Activated CD8-positive, alpha-beta memory T cell treated with anti-CD3 and anti-CD28 coated beads, Interleukin-2, amount 10 ng/mL, durations not matched to agents 7 days and 5 days (primary cell): ENCODE results near the gene ATXN10. TPM values are rescaled to one million over a fixed set of nuclear protein-coding genes. Genes with fewer than 3 reads are reported as not detected.

ENCODE experiments used
- ATAC-seq: fragments of 150-1000 bp; cut with Tn5 transposase; one replicate; pipeline ENCODE4 v1.10.0; 2021; ENCODE audit warnings: moderate library complexity
- CTCF ChIA-PET: fragments of 350-600 bp; sonication (Branson Sonifier 250); formaldehyde crosslinking; loops from one replicate; lab custom pipeline; 2021; ENCODE audit warnings: antibody characterized with exemption; lab: Charles Lee
- DNase-seq: peaks from one replicate; pipeline ENCODE4 v3.0.0-alpha.2; 2020
- H3K27ac Mint-ChIP-seq: one replicate; pipeline ENCODE4 v1.8.0; 2021; ENCODE audit warnings: mild to moderate bottlenecking, mixed read lengths
- H3K27me3 Mint-ChIP-seq: one replicate; pipeline ENCODE4 v1.8.0; 2021; ENCODE audit warnings: mixed read lengths
- H3K36me3 Mint-ChIP-seq: one replicate; pipeline ENCODE4 v1.8.0; 2021; ENCODE audit warnings: mild to moderate bottlenecking, mixed read lengths
- H3K4me1 Mint-ChIP-seq: one replicate; pipeline ENCODE4 v1.8.0; 2021; ENCODE audit warnings: mixed read lengths
- H3K4me3 Mint-ChIP-seq: one replicate; pipeline ENCODE4 v1.8.0; 2021; ENCODE audit warnings: mild to moderate bottlenecking, moderate library complexity, mixed read lengths
- H3K9me3 Mint-ChIP-seq: one replicate; pipeline ENCODE4 v1.8.0; 2022; ENCODE audit warnings: low read depth, mixed read lengths
- total RNA-seq, 2 experiments: library from RNA; stranded (reverse); gene quantifications; one replicate each; pipeline ENCODE4 v1.2.3, GENCODE V29; 2021

The ATXN10 gene
- total RNA-seq, 2 experiments from 2014 or later = 93.6 to 112 TPM

- DNase-seq = no peak
- no peak overlapping the region for H3K27ac Mint-ChIP-seq
- H3K4me1 Mint-ChIP-seq = no peaks in the 10 kb centered on the region
- H3K27me3 Mint-ChIP-seq = peaks cover 66% of the 10 kb centered on the region
- no peak overlapping the region for H3K4me3 Mint-ChIP-seq
- H3K36me3 Mint-ChIP-seq = no peaks in the 10 kb centered on the region
- no peak for ATAC-seq
- CTCF ChIA-PET = interaction anchor here (1.1 kb wide), 2 partner anchors 15 to 300 kb away, joined by 3 to 4 read pairs; no protein-coding TSS in a partner anchor
- H3K9me3 Mint-ChIP-seq = no peaks in the 10 kb centered on the region
Observed at GRCh38 chr22:45878051-45878781, 206.6 kb downstream of the ATXN10 start.

- no peak overlapping the region for H3K4me3 Mint-ChIP-seq
- no peaks in the 10 kb centered on the region for H3K36me3 Mint-ChIP-seq
- no peaks in the 10 kb centered on the region for H3K9me3 Mint-ChIP-seq
- ATAC-seq (no peak), DNase-seq (no peak)
- CTCF ChIA-PET = interaction anchor here (1.1 kb wide), 2 partner anchors 16 to 301 kb away, joined by 3 to 4 read pairs; no protein-coding TSS in a partner anchor
- peaks cover 59% of the 10 kb centered on the region for H3K27me3 Mint-ChIP-seq
- H3K27ac Mint-ChIP-seq = no peak overlapping the region
- no peaks in the 10 kb centered on the region for H3K4me1 Mint-ChIP-seq
Observed at GRCh38 chr22:45878901-45879551, 207.4 kb downstream of the ATXN10 start.

DNA sequence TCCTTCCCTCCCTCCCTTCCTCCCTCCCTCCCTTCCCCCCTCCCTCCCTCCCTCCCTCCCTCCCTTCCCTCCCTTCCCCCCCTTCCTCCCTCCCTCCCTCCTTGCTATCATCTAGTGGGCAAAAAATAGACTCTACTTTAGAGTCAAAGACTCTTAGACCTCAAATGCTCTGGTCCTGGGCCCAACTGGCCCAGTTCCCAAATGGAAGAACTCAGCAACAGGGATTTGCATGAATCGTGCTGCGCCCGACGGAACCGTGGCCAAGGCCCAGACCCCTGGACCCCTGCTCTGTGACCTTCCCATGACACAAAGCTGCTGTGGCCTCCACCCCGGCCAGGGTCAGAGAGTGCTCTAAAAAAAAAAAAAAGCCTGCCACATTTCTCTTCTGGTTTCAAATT is 207.9 kb downstream of the ATXN10 start:
- DNase-seq = no peak
- Mint-ChIP-seq H3K4me3 (no peak overlapping the region), H3K27ac (no peak overlapping the region), H3K4me1 (no peaks in the 10 kb centered on the region), H3K36me3 (no peaks in the 10 kb centered on the region), H3K27me3 (peaks cover 54% of the 10 kb centered on the region), H3K9me3 (no peaks in the 10 kb centered on the region)
- CTCF ChIA-PET = no interaction called here
- ATAC-seq = no peak

GRCh38 chr22:45880091-45880715 is 208.6 kb downstream of the ATXN10 start:
- H3K4me1 Mint-ChIP-seq = no peaks in the 10 kb centered on the region
- H3K36me3 Mint-ChIP-seq = no peaks in the 10 kb centered on the region
- ATAC-seq (no peak), DNase-seq (no peak)
- no peaks in the 10 kb centered on the region for H3K9me3 Mint-ChIP-seq
- peaks cover 51% of the 10 kb centered on the region for H3K27me3 Mint-ChIP-seq
- H3K4me3 Mint-ChIP-seq = no peak overlapping the region
- CTCF ChIA-PET = no interaction called here
- no peak overlapping the region for H3K27ac Mint-ChIP-seq

DNA sequence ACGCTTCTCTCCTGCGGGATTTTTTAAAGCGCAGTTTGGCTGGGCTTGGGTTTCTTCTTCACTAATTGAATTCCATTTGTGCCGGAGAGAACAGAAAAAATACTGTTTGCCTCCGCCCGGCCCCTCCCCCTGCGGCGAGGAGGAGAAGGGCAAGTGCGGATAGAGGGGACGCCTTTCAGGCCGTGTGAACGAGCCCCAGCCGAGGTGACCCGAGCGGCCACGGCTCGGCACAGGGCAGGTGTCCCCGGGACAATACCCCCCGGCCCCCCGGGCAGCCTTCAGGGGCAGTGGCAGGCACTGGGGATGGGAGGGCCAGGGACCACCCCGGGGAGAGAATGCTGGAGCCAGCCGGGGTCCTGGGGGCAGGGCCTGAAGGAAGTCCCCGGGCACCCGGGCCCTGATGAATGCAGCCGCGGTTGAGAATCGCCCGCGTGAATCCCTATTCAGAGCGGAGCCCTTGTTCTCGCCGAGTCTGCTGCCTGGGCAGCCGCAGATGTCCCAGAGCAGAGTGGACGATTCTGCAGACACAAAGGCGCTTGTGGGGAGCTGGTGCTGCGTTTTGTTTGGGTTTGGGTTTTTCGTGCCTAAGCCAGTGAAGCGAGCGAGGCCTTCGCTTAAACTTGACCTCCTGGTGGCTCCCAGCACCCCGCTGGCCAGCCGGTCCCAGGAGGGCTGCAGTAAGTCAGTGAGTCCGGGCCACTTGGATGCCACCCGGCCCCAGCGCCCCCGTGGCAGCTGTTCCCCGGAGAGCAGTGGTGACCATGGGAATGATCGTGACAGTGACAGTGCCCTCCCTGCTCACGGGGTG is 209.3 kb downstream of the ATXN10 start:
- Mint-ChIP-seq H3K4me3 (no peak overlapping the region), H3K36me3 (no peaks in the 10 kb centered on the region), H3K4me1 (no peaks in the 10 kb centered on the region), H3K27ac (no peak overlapping the region), H3K9me3 (no peaks in the 10 kb centered on the region), H3K27me3 (peaks cover 46% of the 10 kb centered on the region)
- no peak for DNase-seq
- CTCF ChIA-PET = no interaction called here
- ATAC-seq = no peak

- no peaks in the 10 kb centered on the region for H3K9me3 Mint-ChIP-seq
- no peaks in the 10 kb centered on the region for H3K36me3 Mint-ChIP-seq
- CTCF ChIA-PET = no interaction called here
- DNase-seq = no peak
- H3K27me3 Mint-ChIP-seq = peaks cover 46% of the 10 kb centered on the region
- H3K4me1 Mint-ChIP-seq = no peaks in the 10 kb centered on the region
- no peak for ATAC-seq
- H3K4me3 Mint-ChIP-seq = no peak overlapping the region
- no peak overlapping the region for H3K27ac Mint-ChIP-seq
Observed at GRCh38 chr22:45881524-45881875, 209.9 kb downstream of the ATXN10 start.

DNA sequence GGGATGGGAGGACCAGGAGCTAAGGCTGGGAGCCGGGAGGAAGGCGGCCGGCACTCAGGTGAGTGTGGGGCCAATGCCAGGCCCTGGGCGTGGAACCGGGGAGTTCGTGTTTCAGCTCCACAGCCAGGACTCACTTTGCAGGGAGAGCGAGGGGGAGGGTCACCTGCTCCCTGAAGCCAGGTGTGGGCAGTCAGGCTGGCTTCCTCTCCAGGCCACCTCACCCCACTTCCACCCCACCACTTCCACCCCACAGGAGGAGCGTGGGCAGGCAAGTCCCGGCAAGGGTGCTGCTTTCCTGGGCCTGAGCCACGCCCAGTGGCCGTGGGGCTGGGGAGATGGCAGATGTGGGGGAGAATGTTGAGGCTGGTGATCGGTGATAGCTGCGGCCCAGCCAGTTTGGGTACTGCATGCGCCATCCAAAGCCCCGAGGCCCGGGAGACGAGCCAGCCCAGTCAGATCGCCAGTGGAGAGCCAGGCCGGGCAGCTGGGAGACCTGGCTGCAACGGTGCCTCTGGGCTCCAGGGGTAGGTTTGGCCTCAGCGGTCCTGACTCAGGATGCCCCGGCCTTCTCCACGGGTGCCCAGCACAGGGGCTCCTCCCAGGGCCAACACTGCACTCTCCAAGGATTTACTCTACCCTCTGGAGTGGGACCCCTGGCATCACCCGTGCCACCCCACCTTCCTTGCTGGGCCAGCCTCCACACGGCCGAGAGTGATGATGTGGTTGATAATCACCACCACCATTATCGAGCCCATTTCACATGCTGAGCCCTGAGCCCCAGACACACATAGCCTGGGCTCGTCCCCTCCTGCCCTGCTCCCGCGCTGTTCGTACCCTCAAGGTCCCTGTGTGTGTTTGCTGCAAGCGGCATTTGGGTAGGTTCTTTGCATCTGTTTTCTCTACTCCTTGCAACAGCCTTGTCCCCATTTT is 211.5 kb downstream of the ATXN10 start:
- Mint-ChIP-seq H3K27ac (no peak overlapping the region), H3K36me3 (no peaks in the 10 kb centered on the region), H3K9me3 (no peaks in the 10 kb centered on the region), H3K4me1 (no peaks in the 10 kb centered on the region), H3K4me3 (no peak overlapping the region), H3K27me3 (peaks cover 33% of the 10 kb centered on the region)
- CTCF ChIA-PET = no interaction called here
- DNase-seq = no peak
- ATAC-seq = no peak

DNA sequence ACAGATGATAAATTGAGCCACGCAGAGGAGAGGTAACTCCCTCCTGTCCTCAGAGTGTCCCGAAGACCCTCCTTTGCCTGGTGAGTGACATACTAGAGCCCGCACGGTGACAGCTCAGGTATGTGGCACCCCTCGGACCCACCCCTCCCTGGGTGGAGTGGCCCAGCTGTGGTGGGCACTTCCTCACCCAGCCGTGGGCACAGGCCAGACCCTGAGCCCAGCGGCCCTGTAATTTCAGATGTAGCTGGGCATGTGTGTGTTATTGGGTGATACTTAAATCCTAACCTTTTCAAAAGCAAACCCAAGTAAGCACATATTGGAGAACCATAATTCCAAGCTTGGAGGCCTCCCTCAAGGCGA is 212.2 kb downstream of the ATXN10 start:
- no peaks in the 10 kb centered on the region for H3K36me3 Mint-ChIP-seq
- H3K27me3 Mint-ChIP-seq = peaks cover 26% of the 10 kb centered on the region
- H3K27ac Mint-ChIP-seq = no peak overlapping the region
- no peaks in the 10 kb centered on the region for H3K9me3 Mint-ChIP-seq
- no peak for DNase-seq
- H3K4me3 Mint-ChIP-seq = no peak overlapping the region
- H3K4me1 Mint-ChIP-seq = no peaks in the 10 kb centered on the region
- no peak for ATAC-seq
- CTCF ChIA-PET = no interaction called here

DNA sequence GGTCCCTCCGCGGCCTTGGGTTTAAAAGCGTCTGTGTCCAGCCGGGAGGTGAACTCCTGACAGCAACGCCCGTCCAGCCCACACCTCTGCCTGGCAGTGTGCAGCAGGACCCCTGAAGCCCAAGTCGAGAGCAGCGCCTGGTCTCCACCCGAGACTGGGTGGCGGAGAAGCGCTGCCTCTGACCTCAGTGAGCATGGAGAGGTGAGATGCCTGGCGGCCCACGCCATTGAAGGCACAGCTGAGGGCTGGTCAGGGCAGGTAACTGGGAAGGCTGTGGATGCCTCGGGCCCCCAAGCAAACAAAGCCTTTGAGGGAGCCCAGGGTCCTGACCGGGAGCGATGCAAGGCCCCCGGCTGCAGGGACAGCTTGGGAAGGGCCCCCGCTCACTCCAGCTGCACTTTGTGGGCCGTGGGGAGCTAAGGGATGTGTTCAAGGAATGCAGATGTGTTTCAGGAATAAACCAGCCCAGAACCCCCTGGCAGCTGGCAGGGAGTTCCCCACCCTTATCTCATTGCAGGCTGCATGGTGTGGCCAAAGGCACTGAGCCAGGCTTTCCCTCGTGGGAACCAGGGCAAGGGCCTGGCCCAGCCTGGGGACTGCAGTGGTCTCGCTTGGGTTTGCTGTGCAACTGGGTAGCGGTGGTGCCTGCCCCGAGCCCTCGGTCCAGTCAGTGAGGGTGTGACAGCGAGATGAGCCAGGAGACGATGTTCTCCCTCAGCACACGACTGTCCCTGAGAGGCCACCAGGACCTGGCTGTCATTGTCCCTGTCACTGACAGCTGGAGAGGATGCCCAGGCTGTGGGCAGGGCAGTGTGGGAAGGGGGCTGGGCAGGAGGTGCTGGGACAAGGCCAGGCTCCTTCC is 212.8 kb downstream of the ATXN10 start:
- H3K36me3 Mint-ChIP-seq = no peaks in the 10 kb centered on the region

DNA sequence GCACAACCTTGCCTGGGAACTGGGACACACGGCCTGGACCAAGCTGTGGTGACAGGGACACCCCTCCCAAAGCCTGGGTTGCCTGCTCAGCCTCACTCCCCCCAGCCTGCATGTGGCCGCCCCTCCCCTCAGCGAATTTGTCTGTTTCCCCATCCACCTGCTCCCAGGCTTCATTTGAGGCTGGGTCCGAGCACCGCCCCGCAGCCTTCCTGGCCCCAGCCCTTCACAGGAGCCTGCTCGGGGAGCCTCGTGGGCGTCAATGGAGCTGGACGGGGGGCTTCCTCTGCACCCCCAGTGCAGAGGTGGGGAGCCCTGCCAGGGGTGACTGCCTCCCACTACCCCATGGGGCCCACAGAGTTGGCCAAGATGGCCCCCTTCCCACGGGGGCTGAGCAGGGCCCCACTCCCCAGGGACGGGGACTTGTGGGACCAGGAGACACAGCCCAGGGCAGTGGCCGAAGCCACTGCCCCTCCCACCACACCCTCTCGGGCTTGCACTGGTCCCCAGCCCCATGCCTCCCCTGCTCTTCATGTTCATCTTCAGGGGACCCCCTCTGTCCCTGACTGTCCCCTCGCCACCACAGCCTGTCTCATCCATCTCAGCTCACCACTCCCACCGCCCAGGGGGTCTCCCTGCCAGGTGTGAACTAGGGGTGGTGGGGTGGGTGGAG is 213.7 kb downstream of the ATXN10 start:
- H3K9me3 Mint-ChIP-seq = no peaks in the 10 kb centered on the region
- H3K4me1 Mint-ChIP-seq = no peaks in the 10 kb centered on the region
- H3K36me3 Mint-ChIP-seq = no peaks in the 10 kb centered on the region
- H3K4me3 Mint-ChIP-seq = no peak overlapping the region
- DNase-seq (no peak), ATAC-seq (no peak)
- H3K27ac Mint-ChIP-seq = no peak overlapping the region
- H3K27me3 Mint-ChIP-seq = peaks cover 15% of the 10 kb centered on the region
- CTCF ChIA-PET = no interaction called here

More for the DNA sequence above, 212.8 kb downstream of the ATXN10 start:
- ATAC-seq (no peak), DNase-seq (no peak)
- H3K9me3 Mint-ChIP-seq = no peaks in the 10 kb centered on the region
- no peaks in the 10 kb centered on the region for H3K4me1 Mint-ChIP-seq
- peaks cover 23% of the 10 kb centered on the region for H3K27me3 Mint-ChIP-seq
- H3K27ac Mint-ChIP-seq = no peak overlapping the region
- CTCF ChIA-PET = no interaction called here
- H3K4me3 Mint-ChIP-seq = no peak overlapping the region

- H3K27ac Mint-ChIP-seq = no peak overlapping the region
- ATAC-seq = no peak
- no peaks in the 10 kb centered on the region for H3K36me3 Mint-ChIP-seq
- CTCF ChIA-PET = no interaction called here
- DNase-seq = no peak
- no peak overlapping the region for H3K4me3 Mint-ChIP-seq
- H3K9me3 Mint-ChIP-seq = no peaks in the 10 kb centered on the region
- H3K4me1 Mint-ChIP-seq = no peaks in the 10 kb centered on the region
- peaks cover 10% of the 10 kb centered on the region for H3K27me3 Mint-ChIP-seq
Observed at GRCh38 chr22:45885941-45886395, 214.3 kb downstream of the ATXN10 start.
